HUES6 (cell line): Measurements from ENCODE around the gene IGSF8.

Experiments used
- H3K27ac ChIP-seq: 2 replicates; pipeline ENCODE4 v1.7.0; 2013; ENCODE audit warnings: low read depth, mild to moderate bottlenecking, low read length, inconsistent platforms
- H3K27me3 ChIP-seq: 2 replicates; pipeline ENCODE4 v1.6.1; 2013; ENCODE audit warnings: low read length; ENCODE audit not compliant: control insufficient read depth, insufficient read depth
- H3K36me3 ChIP-seq: 2 replicates; pipeline ENCODE4 v1.6.1; 2013; ENCODE audit warnings: low read length; ENCODE audit not compliant: control insufficient read depth, insufficient read depth
- H3K4me1 ChIP-seq: 2 replicates; pipeline ENCODE4 v1.6.1; 2013; ENCODE audit warnings: low read length; ENCODE audit not compliant: control insufficient read depth, insufficient read depth
- H3K4me3 ChIP-seq: 2 replicates; pipeline ENCODE4 v1.5.1; 2013; ENCODE audit warnings: low read depth, low read length
- H3K9ac ChIP-seq: one replicate; pipeline ENCODE4 v1.6.1; 2013; ENCODE audit warnings: mild to moderate bottlenecking, low read length
- H3K9me3 ChIP-seq: 2 replicates; pipeline ENCODE4 v1.6.1; 2013; ENCODE audit warnings: low read depth, low read length; ENCODE audit not compliant: control insufficient read depth, insufficient read depth

Gene IGSF8

DNA sequence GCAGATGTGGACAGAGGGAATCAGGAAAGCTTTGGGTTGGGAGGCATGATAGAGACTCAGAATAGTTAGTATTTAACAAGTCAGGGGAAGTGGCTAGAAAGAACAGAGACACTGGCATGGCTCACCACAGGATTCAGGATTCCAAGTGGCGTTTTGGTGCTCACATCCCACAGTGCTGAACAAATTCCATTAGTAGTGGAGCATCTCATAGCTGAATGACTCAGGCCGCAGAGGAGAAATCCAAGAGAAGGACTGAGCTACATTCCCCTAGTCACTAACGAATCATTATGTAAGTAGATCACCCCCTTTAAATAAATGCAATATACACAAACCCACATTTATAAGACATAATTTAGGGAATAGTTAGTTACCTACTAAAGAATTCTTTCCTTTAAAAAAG is 22.1 kb downstream of the IGSF8 start:
- Histone ChIP-seq H3K4me1 (no peaks in the 10 kb centered on the region), H3K27ac (no peak overlapping the region), H3K27me3 (peaks cover 44% of the 10 kb centered on the region), H3K36me3 (no peaks in the 10 kb centered on the region), H3K9me3 (no peaks in the 10 kb centered on the region), H3K9ac (no peak overlapping the region), H3K4me3 (no peak overlapping the region)

DNA sequence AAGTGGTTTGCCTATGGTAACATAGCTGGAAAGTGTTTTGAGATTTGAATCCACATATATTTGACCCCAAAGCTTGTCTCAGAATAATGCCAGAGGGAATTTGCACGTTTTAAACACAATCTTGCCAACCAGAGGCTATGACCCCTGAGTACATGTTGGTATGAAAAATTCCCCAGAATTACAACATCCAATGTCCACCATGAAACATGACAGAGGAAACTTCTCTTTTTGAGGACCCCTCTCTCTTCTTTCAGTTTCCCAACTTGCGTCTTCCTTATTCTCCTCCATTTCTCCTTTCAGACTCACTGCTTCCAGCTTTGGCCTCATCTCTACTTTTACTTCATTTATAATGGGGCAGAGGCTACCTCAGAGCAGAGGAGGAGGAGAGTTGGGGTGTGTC is 22.6 kb downstream of the IGSF8 start:
- H3K27me3 ChIP-seq = peaks cover 43% of the 10 kb centered on the region
- H3K36me3 ChIP-seq = no peaks in the 10 kb centered on the region
- no peak overlapping the region for H3K27ac ChIP-seq
- H3K4me3 ChIP-seq = no peak overlapping the region
- H3K9me3 ChIP-seq = no peaks in the 10 kb centered on the region
- no peaks in the 10 kb centered on the region for H3K4me1 ChIP-seq
- no peak overlapping the region for H3K9ac ChIP-seq

DNA sequence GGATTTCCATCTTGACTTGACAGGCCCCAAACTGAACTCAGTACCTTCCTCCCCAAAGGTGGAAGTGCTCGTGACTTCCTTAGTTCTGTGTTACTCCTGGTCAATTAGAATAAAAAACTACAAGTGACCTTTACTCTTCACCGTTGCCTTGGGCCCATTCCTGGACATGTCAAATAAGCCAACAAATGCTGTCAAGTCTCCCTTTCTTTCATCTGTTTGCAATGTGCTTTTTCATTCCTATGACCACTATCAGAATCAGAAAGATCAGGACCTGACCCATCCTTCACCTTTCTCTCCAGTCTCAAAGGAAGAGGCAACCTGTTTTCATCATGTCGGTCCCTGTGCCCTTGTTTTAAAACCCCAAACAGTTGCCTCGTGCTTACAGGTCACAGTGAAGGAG is 23.6 kb downstream of the IGSF8 start:
- Histone ChIP-seq H3K9me3 (no peaks in the 10 kb centered on the region), H3K4me1 (no peaks in the 10 kb centered on the region), H3K27ac (no peak overlapping the region), H3K4me3 (no peak overlapping the region), H3K27me3 (peaks cover 38% of the 10 kb centered on the region), H3K36me3 (no peaks in the 10 kb centered on the region), H3K9ac (no peak overlapping the region)

DNA sequence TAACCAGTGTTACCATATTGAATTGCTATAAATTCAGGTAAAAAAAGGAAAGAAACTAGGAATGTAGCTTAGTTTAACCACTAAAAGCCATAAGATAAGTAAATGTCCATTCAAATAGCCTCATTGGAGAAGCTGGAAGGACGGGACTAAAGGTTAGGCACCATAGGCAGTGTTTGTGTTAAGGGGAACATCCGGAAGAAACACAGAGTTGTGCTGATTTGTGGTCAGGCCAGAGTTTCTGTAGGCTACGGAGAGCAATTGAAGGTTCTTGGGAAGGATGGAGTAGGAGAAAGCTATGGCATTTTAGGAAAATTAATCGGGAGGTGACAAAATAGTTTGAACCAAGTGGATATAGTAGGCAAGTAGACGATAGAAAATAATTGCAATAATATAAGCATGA is 27.1 kb downstream of the IGSF8 start:
- no peak overlapping the region for H3K27ac ChIP-seq
- no peak overlapping the region for H3K4me3 ChIP-seq
- peaks cover 58% of the 10 kb centered on the region for H3K27me3 ChIP-seq

DNA sequence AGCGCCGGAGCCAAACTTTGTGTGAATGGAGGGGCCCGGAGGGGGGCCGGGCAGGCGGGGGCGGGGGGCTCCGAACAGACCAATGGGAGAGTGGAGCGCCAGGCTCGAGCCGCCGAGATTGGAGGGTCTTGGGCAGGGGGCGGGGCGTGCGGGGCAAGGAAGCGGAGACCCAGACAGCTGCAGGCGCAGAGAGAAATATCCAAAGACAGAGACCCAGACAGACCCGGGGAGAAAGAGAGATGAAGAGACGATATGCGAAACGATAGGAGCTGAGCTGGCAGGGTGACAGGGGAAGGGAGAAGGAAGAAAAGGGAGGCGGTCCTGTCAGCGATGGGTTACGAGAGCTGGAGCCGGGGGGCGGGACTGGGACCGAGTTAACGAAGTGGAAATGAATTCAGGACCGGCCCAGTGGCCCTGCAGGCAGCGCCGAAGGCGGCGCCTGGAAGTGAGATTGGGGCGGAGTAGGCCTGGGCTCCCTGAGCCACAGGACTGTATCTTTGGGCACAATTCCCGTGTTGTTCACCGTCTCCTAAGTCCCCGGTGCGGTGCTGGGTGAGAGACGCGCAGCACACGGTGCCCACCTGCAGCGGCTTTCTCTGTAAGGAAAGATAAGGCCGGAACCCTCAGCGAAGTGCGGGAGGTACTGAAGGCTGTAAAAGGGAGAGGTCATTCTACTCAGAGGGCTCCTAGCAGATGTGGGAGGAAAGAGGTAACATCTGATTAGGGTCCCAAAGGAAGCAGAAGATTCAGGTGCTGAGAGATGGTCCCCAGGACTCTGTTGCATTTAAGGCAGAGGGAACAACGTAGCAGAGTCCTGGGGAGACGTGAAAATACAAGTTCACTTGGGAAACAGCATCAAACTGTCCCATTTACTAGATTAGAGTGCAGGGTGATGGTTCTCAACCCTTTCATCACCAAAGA is 27.9 kb downstream of the IGSF8 start:
- Histone ChIP-seq H3K4me3 (peak overlapping the region; percentile 71), H3K9me3 (no peaks in the 10 kb centered on the region), H3K27me3 (peaks cover 59% of the 10 kb centered on the region), H3K9ac (no peak overlapping the region), H3K27ac (no peak overlapping the region), H3K4me1 (peaks cover 13% of the 10 kb centered on the region), H3K36me3 (no peaks in the 10 kb centered on the region)

More for the DNA sequence above, 27.1 kb downstream of the IGSF8 start:
- Histone ChIP-seq H3K9ac (no peak overlapping the region), H3K9me3 (no peaks in the 10 kb centered on the region), H3K36me3 (no peaks in the 10 kb centered on the region), H3K4me1 (peaks cover 13% of the 10 kb centered on the region)

DNA sequence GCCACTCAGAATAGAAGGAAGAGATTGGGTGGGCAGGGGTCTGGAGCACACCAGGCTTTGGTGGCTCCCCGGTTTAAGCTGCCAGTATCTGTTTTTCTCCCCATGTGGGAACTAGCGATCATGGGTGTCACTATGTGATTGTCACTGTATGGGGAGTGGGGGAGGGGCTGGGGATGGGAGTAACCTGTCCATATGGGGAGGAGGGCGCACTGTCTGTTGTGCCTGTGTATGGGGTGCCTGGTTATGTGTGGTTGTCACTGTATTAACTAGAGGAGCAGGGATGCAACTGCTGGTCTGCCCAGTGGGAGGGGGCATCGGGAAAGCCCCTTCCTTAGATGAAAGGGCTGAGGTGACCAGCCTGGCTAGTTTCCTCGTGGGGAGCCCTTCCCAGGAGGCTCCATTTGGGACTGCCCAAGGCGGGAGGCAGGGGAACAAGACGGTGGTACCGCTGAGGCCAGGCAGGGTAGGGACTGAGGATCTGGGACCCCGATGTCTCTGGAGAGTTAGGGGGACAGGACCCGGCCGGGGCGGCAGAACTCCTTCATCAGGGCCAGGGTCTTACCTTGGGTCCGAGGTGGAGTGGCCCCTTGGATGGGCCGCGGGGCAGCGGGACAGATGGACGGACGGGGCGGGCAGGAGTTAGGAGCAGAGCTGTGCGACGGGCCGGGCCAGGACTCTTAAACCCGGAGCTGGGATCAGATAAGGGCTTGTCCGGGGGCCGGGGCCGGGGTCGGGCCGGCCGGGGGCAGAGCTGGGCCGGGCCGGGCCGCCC is 28.8 kb downstream of the IGSF8 start, which contains the start of gene KCNJ10:
Gene KCNJ10, minus strand, starts transcription at position 701 of the 772 bp plus-strand sequence. CDS start 27,628 bp downstream, outside the sequence.
- peaks cover 13% of the 10 kb centered on the region for H3K4me1 ChIP-seq
- H3K9me3 ChIP-seq = no peaks in the 10 kb centered on the region
- H3K4me3 ChIP-seq = peak within 1 kb of the TSS; percentile 71
- H3K27ac ChIP-seq = no peak within 1 kb of the TSS
- no peaks in the 10 kb centered on the region for H3K36me3 ChIP-seq
- no peak within 1 kb of the TSS for H3K9ac ChIP-seq
- H3K27me3 ChIP-seq = peaks cover 63% of the 10 kb centered on the region

DNA sequence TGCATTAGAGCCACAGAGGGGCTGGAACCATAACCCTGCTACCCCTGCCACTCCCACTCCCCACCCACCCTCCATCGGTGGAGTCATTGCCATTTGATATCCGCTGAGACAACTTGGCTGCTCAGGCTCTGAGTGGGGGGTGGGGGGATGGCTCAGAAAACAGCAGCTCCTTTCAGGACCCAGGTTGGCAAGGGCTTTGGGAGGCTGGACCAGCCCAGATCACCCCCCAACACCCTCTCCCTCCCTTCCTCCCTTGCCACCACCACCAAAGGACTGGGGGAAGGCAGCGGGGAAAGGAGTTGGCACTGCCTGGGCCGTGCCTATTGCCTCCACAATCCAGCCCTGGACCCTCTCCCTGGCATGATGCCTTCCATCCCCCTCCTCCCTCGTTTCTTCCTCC is 30.2 kb downstream of the IGSF8 start:
- H3K4me1 ChIP-seq = peaks cover 13% of the 10 kb centered on the region

DNA sequence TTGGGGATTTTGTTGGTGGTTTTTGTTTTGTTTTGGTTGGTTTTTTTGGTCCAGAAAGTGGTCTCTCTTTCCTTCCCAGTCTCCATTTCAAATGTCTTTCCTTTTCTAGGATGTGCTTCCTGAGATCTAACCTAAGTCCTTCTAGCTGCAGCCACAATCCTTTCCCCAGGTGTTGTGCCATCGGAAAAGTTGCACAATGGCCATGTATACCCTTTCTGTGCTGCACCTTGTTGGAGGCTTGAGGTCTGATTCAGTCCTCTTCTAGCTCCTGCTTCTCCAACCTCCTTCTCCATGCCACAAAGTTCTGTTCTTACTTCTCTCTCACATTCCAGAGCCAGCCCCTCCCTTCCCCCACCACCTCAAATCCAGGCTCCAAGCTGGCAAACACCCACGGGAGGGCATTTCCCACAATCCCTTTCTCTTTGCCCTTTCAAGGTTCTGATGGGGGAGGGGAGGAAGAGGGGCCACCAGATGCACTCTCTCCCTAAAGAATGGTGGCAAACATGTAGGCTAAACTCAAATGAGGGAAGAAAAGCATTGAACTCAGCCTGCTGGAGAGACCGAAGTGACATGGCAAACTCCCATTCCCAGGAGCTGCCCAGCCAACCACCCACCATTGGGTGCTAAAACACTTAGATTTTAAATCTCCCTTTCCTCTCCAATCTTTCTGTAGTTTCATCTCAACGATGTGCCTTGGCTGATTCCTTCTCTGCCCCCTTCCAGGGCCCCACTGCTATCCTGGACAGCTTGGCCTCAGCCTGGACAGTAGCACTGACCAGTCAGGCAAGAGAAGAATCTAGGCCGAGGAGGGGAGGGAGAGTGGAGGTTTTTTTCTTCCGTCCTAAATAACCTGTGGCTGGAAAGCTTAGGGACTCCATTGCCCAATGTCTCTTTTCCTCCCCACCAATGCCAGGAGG is 31.3 kb downstream of the IGSF8 start:
- Histone ChIP-seq H3K4me3 (no peak overlapping the region), H3K4me1 (peaks cover 19% of the 10 kb centered on the region), H3K9me3 (no peaks in the 10 kb centered on the region), H3K9ac (no peak overlapping the region), H3K27ac (no peak overlapping the region), H3K36me3 (no peaks in the 10 kb centered on the region), H3K27me3 (peaks cover 55% of the 10 kb centered on the region)

More for the DNA sequence above, 30.2 kb downstream of the IGSF8 start:
- Histone ChIP-seq H3K27ac (no peak overlapping the region), H3K4me3 (no peak overlapping the region), H3K9ac (no peak overlapping the region), H3K9me3 (no peaks in the 10 kb centered on the region), H3K27me3 (peaks cover 59% of the 10 kb centered on the region), H3K36me3 (no peaks in the 10 kb centered on the region)

DNA sequence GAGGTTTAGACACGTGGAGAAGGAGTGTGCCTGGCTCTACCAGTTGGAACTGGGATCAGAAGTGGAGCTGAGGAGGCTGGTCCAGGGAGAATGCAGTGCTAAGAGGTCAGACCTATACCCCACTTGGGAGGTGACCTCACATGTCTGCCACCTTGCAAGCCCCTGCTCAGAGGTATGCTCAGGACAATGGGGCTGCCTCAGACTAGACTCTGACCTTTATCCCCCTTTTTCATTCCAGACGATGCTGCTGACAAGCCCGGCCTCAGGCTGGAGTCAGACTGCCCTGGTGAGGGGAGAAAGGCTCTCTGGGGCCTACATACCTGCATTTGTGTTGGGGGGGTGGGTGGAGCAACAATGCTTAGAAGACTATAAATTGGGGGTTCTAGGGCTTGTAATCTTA is 33.7 kb downstream of the IGSF8 start:
- Histone ChIP-seq H3K27me3 (peaks cover 41% of the 10 kb centered on the region), H3K36me3 (no peaks in the 10 kb centered on the region), H3K9me3 (no peaks in the 10 kb centered on the region), H3K27ac (no peak overlapping the region), H3K4me3 (no peak overlapping the region), H3K9ac (no peak overlapping the region), H3K4me1 (peaks cover 28% of the 10 kb centered on the region)

DNA sequence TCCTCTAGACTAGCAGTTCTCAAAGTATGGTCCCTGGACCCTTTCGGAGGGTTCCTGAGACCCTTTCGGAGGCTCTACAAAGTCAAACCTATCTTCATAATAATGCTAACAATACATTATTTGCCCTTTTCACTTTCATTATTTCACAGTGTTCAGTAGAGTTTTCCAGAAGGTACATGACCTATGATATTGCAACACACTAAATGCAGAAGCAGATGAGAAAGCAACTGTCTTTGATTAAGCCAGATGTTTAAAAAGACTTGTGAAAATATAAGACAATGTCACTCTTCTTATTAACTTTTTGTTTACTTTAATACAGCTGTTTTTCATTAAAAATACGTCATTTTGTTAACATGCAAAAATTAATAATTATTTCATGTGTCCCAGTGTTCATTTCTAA is 34.3 kb downstream of the IGSF8 start:
- peaks cover 35% of the 10 kb centered on the region for H3K27me3 ChIP-seq
- H3K4me3 ChIP-seq = no peak overlapping the region
- H3K9me3 ChIP-seq = no peaks in the 10 kb centered on the region
- H3K36me3 ChIP-seq = no peaks in the 10 kb centered on the region
- H3K4me1 ChIP-seq = peaks cover 25% of the 10 kb centered on the region
- no peak overlapping the region for H3K27ac ChIP-seq
- H3K9ac ChIP-seq = no peak overlapping the region
